Loucy (cell line): ENCODE data around the gene NPFF.

Experiments used
- CTCF ChIP-seq: fragments of 200-600 bp; sonication (generic); conservative IDR thresholded peaks from 2 replicates; pipeline ENCODE4 v1.5.1; 2014; ENCODE audit warnings: mild to moderate bottlenecking, antibody characterized with exemption, low read length
- EZH2phosphoT487 ChIP-seq: fragments of 200-600 bp; IDR thresholded peaks from 2 replicates; pipeline ENCODE4 v1.6.1; 2018; ENCODE audit warnings: antibody characterized with exemption, mild to moderate bottlenecking, moderate library complexity, borderline replicate concordance

- TF ChIP-seq CTCF (no peak), EZH2phosphoT487 (no peak)
Measured at GRCh38 chr12:53530920-53531319, 23.6 kb upstream of the NPFF start.
